ENCODE results near the gene NSFL1C.

NSFL1C gene

GRCh38 chr20:1473246-1474220 is 6.9 kb upstream of the NSFL1C start:
- DNase-seq: no peak
- Mint-ChIP-seq H3K36me3 (ENCODE audit: low read depth) (no peaks in the 10 kb centered on the region), H3K4me1 (no peaks in the 10 kb centered on the region), H3K27ac (peak overlapping the region; percentile 29), H3K9me3 (no peaks in the 10 kb centered on the region), H3K27me3 (peaks cover 3% of the 10 kb centered on the region), H3K4me3 (no peak overlapping the region)
- ATAC-seq: no peak

- H3K4me1 Mint-ChIP-seq: peaks cover 4% of the 10 kb centered on the region
- no peak overlapping the region for H3K4me3 Mint-ChIP-seq
- DNase-seq (no peak), ATAC-seq (no peak)
- H3K9me3 Mint-ChIP-seq: no peaks in the 10 kb centered on the region
- peak overlapping the region; percentile 29 for H3K27ac Mint-ChIP-seq
- H3K27me3 Mint-ChIP-seq: peaks cover 9% of the 10 kb centered on the region
- H3K36me3 Mint-ChIP-seq (ENCODE audit: low read depth): no peaks in the 10 kb centered on the region
These were observed 6.1 kb upstream of the NSFL1C start for GRCh38 chr20:1472556-1473245.

GRCh38 chr20:1471242-1471641 is 4.6 kb upstream of the NSFL1C start:
- no peaks in the 10 kb centered on the region for H3K36me3 Mint-ChIP-seq (ENCODE audit: low read depth)
- peaks cover 12% of the 10 kb centered on the region for H3K4me1 Mint-ChIP-seq
- peaks cover 11% of the 10 kb centered on the region for H3K27me3 Mint-ChIP-seq
- H3K4me3 Mint-ChIP-seq: no peak overlapping the region
- DNase-seq: no peak
- no peak overlapping the region for H3K27ac Mint-ChIP-seq
- no peaks in the 10 kb centered on the region for H3K9me3 Mint-ChIP-seq
- ATAC-seq: no peak

- ATAC-seq (no peak), DNase-seq (peak; percentile 33)
- no peak overlapping the region for H3K27ac Mint-ChIP-seq
- no peaks in the 10 kb centered on the region for H3K9me3 Mint-ChIP-seq
- no peaks in the 10 kb centered on the region for H3K36me3 Mint-ChIP-seq (ENCODE audit: low read depth)
- H3K27me3 Mint-ChIP-seq: peaks cover 11% of the 10 kb centered on the region
- no peak overlapping the region for H3K4me3 Mint-ChIP-seq
- H3K4me1 Mint-ChIP-seq: peaks cover 22% of the 10 kb centered on the region
These were observed 3.4 kb upstream of the NSFL1C start for GRCh38 chr20:1469925-1470571.

GRCh38 chr20:1469306-1469905 is 2.8 kb upstream of the NSFL1C start:
- peaks cover 28% of the 10 kb centered on the region for H3K4me1 Mint-ChIP-seq
- H3K36me3 Mint-ChIP-seq (ENCODE audit: low read depth): peaks cover 5% of the 10 kb centered on the region
- peaks cover 11% of the 10 kb centered on the region for H3K27me3 Mint-ChIP-seq
- ATAC-seq: no peak
- H3K4me3 Mint-ChIP-seq: no peak overlapping the region
- DNase-seq: no peak
- no peaks in the 10 kb centered on the region for H3K9me3 Mint-ChIP-seq
- no peak overlapping the region for H3K27ac Mint-ChIP-seq

- peaks cover 41% of the 10 kb centered on the region for H3K4me1 Mint-ChIP-seq
- peaks cover 11% of the 10 kb centered on the region for H3K36me3 Mint-ChIP-seq (ENCODE audit: low read depth)
- peaks cover 11% of the 10 kb centered on the region for H3K27me3 Mint-ChIP-seq
- no peak overlapping the region for H3K4me3 Mint-ChIP-seq
- ATAC-seq (no peak), DNase-seq (no peak)
- H3K9me3 Mint-ChIP-seq: no peaks in the 10 kb centered on the region
- no peak overlapping the region for H3K27ac Mint-ChIP-seq
These were observed 1.5 kb upstream of the NSFL1C start for GRCh38 chr20:1468117-1468624.

GRCh38 chr20:1467355-1468116 is 887 bp upstream of the NSFL1C start:
- Mint-ChIP-seq H3K4me3 (peak overlapping the region; percentile 83), H3K36me3 (ENCODE audit: low read depth) (peaks cover 14% of the 10 kb centered on the region), H3K27me3 (peaks cover 11% of the 10 kb centered on the region), H3K9me3 (no peaks in the 10 kb centered on the region), H3K4me1 (peaks cover 44% of the 10 kb centered on the region), H3K27ac (peak overlapping the region; percentile 80)
- DNase-seq (peak; percentile 7), ATAC-seq (no peak)

- H3K4me3 Mint-ChIP-seq: peak overlapping the region; percentile 83
- H3K27me3 Mint-ChIP-seq: peaks cover 11% of the 10 kb centered on the region
- H3K4me1 Mint-ChIP-seq: peaks cover 44% of the 10 kb centered on the region
- H3K9me3 Mint-ChIP-seq: no peaks in the 10 kb centered on the region
- peak overlapping the region; percentile 80 for H3K27ac Mint-ChIP-seq
- ATAC-seq (no peak), DNase-seq (no peak)
- H3K36me3 Mint-ChIP-seq (ENCODE audit: low read depth): peaks cover 17% of the 10 kb centered on the region
These were observed 369 bp upstream of the NSFL1C start for GRCh38 chr20:1467082-1467354.

- H3K27ac Mint-ChIP-seq: peak overlapping the region; percentile 80
- DNase-seq: no peak
- peaks cover 22% of the 10 kb centered on the region for H3K36me3 Mint-ChIP-seq (ENCODE audit: low read depth)
- no peak for ATAC-seq
- peaks cover 46% of the 10 kb centered on the region for H3K4me1 Mint-ChIP-seq
- peaks cover 11% of the 10 kb centered on the region for H3K27me3 Mint-ChIP-seq
- peak overlapping the region; percentile 83 for H3K4me3 Mint-ChIP-seq
- H3K9me3 Mint-ChIP-seq: no peaks in the 10 kb centered on the region
These were observed 1.0 kb downstream of the NSFL1C start for GRCh38 chr20:1465470-1466210.

- no peak for DNase-seq
- Mint-ChIP-seq H3K27me3 (peaks cover 10% of the 10 kb centered on the region), H3K36me3 (ENCODE audit: low read depth) (peaks cover 30% of the 10 kb centered on the region), H3K27ac (no peak overlapping the region), H3K9me3 (no peaks in the 10 kb centered on the region), H3K4me1 (peaks cover 46% of the 10 kb centered on the region), H3K4me3 (no peak overlapping the region)
- no peak for ATAC-seq
These were observed 2.6 kb downstream of the NSFL1C start for GRCh38 chr20:1463971-1464570.

- no peak for ATAC-seq
- no peak for DNase-seq
- Mint-ChIP-seq H3K36me3 (ENCODE audit: low read depth) (peaks cover 34% of the 10 kb centered on the region), H3K4me1 (peaks cover 42% of the 10 kb centered on the region), H3K9me3 (no peaks in the 10 kb centered on the region), H3K4me3 (no peak overlapping the region), H3K27me3 (peaks cover 3% of the 10 kb centered on the region), H3K27ac (no peak overlapping the region)
These were observed 3.8 kb downstream of the NSFL1C start for GRCh38 chr20:1462834-1463233.

GRCh38 chr20:1462001-1462400 is 4.6 kb downstream of the NSFL1C start:
- Mint-ChIP-seq H3K27ac (no peak overlapping the region), H3K4me3 (no peak overlapping the region), H3K36me3 (ENCODE audit: low read depth) (peaks cover 41% of the 10 kb centered on the region), H3K9me3 (no peaks in the 10 kb centered on the region), H3K27me3 (no peaks in the 10 kb centered on the region), H3K4me1 (peaks cover 35% of the 10 kb centered on the region)
- ATAC-seq (no peak), DNase-seq (no peak)

GRCh38 chr20:1460275-1460674 is 6.4 kb downstream of the NSFL1C start:
- no peak for DNase-seq
- no peak for ATAC-seq
- no peaks in the 10 kb centered on the region for H3K9me3 Mint-ChIP-seq
- no peak overlapping the region for H3K27ac Mint-ChIP-seq
- peaks cover 31% of the 10 kb centered on the region for H3K4me1 Mint-ChIP-seq
- no peaks in the 10 kb centered on the region for H3K27me3 Mint-ChIP-seq
- H3K36me3 Mint-ChIP-seq (ENCODE audit: low read depth): peaks cover 44% of the 10 kb centered on the region
- no peak overlapping the region for H3K4me3 Mint-ChIP-seq

Data from activated naive CD8-positive, alpha-beta T cell treated with anti-CD3 and anti-CD28 coated beads, Interleukin-2, amount 50 U/mL, for 24 hours (primary cell).